Tibial nerve (tissue), 4 donors: ENCODE measurements around the gene CRIP2. TPM values are rescaled to one million over a fixed set of nuclear protein-coding genes. Genes with fewer than 3 reads are reported as not detected.

Experiments
- DNase-seq, 2 donors: peaks; one replicate each; pipeline ENCODE4 v3.0.0-alpha.2; 2019; ENCODE audit warnings: low spot score in 2 of 2
- H3K27ac ChIP-seq, 4 donors: fragments of 200-600 bp; sonication (generic) in 3 of 4; one replicate each; pipeline ENCODE4 v1.5.1; 2017 to 2019; ENCODE audit warnings: mild to moderate bottlenecking in 1 of 4
- H3K27me3 ChIP-seq, 2 donors: fragments of 200-600 bp; sonication (generic) in 1 of 2; one replicate each; pipeline versions ENCODE4 v1.5.1 to v1.6.0; 2017 to 2019
- H3K36me3 ChIP-seq, 3 donors: fragments of 200-600 bp; sonication (generic); one replicate each; pipeline ENCODE4 v1.5.1; 2018 to 2019
- H3K4me1 ChIP-seq, 4 donors: fragments of 200-600 bp; sonication (generic) in 3 of 4; one replicate each; pipeline ENCODE4 v1.5.1; 2017 to 2019
- H3K4me3 ChIP-seq, 4 donors: fragments of 200-600 bp; sonication (generic) in 3 of 4; one replicate each; pipeline ENCODE4 v1.5.1; 2017 to 2019; ENCODE audit warnings: mild to moderate bottlenecking in 1 of 4, moderate library complexity in 1 of 4
- H3K9me3 ChIP-seq, 4 donors: fragments of 200-600 bp; sonication (generic) in 3 of 4; one replicate each; pipeline ENCODE4 v1.5.1; 2017 to 2019
- EP300 ChIP-seq, 2 donors: sonication (generic); formaldehyde crosslinking; IDR thresholded peaks; one replicate each; pipeline ENCODE4 v1.6.1; 2017; ENCODE audit warnings: antibody characterized with exemption in 2 of 2, mild to moderate bottlenecking in 1 of 2
- POLR2A ChIP-seq, 2 donors: fragments of 450-650 bp; IDR thresholded peaks; one replicate each; pipeline ENCODE4 v1.6.1; 2017; ENCODE audit warnings: antibody characterized with exemption in 2 of 2, mild to moderate bottlenecking in 2 of 2, moderate library complexity in 2 of 2
- WGBS, 2 donors: methylation state at CpG; one replicate each; pipeline ENCODE4 v1.1.5; 2018; 5-methylcytosine and 5-hydroxymethylcytosine counted together
- total RNA-seq, 4 donors: library from RNA; depleted of rRNA; stranded (reverse); fragments of >200 nt; gene quantifications; one replicate each; pipeline ENCODE4 v1.1.0, GENCODE V29; 2016
- TF ChIP-seq, protein P1 (sequence below), 5 experiments: fragments of 200-600 bp in 3 of 5; fragments of 450-650 bp in 2 of 5; sonication (generic) in 3 of 5; IDR thresholded peaks; one replicate each; pipeline ENCODE4 v1.5.1; 2016 to 2019; ENCODE audit warnings: antibody characterized with exemption in 5 of 5, mild to moderate bottlenecking in 3 of 5, moderate library complexity in 2 of 5

CRIP2 gene, protein sequence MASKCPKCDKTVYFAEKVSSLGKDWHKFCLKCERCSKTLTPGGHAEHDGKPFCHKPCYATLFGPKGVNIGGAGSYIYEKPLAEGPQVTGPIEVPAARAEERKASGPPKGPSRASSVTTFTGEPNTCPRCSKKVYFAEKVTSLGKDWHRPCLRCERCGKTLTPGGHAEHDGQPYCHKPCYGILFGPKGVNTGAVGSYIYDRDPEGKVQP
- total RNA-seq = 100 to 1,000 TPM; 161 to 268 (median 208) TPM

DNA sequence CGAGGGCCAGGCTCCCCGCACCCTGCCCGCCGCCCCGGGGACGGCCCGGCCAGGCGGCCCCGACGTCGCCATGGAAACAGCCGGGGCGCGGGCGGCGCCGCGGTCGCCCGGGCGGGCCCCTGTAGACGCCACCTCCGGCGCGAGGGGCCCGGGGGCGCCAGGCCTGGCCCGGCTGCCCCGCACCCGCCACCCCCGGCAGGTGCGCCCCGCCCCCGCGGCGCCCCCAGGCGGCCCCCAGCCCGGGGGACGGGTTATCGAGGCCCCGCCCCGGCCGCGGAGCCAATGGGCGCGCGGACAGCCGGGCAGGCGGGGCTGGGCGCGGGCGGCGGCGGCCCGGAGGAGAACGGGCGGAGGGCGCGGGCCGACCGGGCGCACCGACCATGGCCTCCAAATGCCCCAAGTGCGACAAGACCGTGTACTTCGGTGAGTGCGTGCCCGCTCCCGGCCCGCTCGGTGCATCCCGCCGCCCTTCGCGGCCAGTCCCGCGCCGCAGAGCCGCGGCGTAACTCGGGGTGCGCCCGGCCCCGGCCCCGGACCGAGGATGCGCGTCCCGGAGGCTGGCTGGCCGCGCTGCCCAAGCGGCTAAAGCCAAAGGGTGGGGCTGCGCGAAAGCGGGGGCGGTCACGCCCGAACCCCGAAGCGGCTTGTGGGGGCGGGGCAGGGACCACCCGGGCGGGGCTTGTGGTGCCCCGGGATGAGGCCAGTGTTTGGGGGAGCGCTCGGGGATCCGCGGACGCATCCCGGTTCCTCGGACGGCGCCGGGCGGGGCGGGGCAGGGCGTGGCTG, at the start of gene CRIP2:
Gene CRIP2 (plus strand): TSS at position 339 of the 786 bp plus-strand sequence. CDS start 42 bp downstream, at position 381.
- Histone ChIP-seq H3K9me3 (no peaks in the 10 kb centered on the region), H3K27me3 (peaks cover 0 to 6% of the 10 kb centered on the region in 2 donors), H3K4me3 (peak within 1 kb of the TSS; percentile 51 to 89 (median 77)), H3K4me1 (peaks cover 0 to 83% (median 43%) of the 10 kb centered on the region in 4 donors), H3K27ac (peak within 1 kb of the TSS; percentile 89 to 96 (median 92)), H3K36me3 (peaks cover 0 to 37% (median 0%) of the 10 kb centered on the region in 3 donors)
- no peak for DNase-seq
- 0% methylated on average over 34 of the region's 118 CpGs; no CpG with 5 or more reads in 1 of the 2 donors for WGBS, 2 donors
- TF ChIP-seq, protein P1, sequence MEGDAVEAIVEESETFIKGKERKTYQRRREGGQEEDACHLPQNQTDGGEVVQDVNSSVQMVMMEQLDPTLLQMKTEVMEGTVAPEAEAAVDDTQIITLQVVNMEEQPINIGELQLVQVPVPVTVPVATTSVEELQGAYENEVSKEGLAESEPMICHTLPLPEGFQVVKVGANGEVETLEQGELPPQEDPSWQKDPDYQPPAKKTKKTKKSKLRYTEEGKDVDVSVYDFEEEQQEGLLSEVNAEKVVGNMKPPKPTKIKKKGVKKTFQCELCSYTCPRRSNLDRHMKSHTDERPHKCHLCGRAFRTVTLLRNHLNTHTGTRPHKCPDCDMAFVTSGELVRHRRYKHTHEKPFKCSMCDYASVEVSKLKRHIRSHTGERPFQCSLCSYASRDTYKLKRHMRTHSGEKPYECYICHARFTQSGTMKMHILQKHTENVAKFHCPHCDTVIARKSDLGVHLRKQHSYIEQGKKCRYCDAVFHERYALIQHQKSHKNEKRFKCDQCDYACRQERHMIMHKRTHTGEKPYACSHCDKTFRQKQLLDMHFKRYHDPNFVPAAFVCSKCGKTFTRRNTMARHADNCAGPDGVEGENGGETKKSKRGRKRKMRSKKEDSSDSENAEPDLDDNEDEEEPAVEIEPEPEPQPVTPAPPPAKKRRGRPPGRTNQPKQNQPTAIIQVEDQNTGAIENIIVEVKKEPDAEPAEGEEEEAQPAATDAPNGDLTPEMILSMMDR (IDR thresholded peaks at IDR 0.05) = no peak
- peak in 1 of 2 donors; percentile 56 for TF ChIP-seq POLR2A (IDR thresholded peaks at IDR 0.05)
- TF ChIP-seq EP300 (IDR thresholded peaks at IDR 0.05) = no peak

DNA sequence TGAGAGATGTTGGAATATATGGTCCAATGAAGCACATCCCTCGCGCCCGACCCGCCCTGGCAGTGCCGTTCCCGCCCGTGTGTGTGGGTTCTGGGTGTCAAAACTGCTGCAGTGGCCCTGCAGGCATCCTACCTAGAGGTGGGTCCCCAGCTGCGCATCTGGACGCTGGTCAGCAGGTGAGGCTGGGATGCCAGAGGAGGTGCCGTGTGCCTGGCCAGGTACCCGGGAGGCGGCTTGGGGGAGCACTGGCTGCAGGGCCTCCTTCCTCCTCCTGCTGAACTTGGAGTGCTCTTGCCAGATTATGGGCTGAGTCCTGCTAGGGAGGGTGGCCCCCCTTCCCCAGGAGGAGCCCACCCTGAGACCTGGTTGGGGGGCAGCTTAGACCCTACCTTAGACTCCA, 49.8 kb upstream of the CRIP2 start:
- Histone ChIP-seq H3K36me3 (peaks cover 0 to 35% (median 0%) of the 10 kb centered on the region in 3 donors), H3K4me1 (peaks cover 0 to 28% (median 22%) of the 10 kb centered on the region in 4 donors), H3K9me3 (peaks cover 0 to 7% (median 0%) of the 10 kb centered on the region in 4 donors), H3K27me3 (no peaks in the 10 kb centered on the region), H3K27ac (no peak overlapping the region), H3K4me3 (no peak overlapping the region)
- no peak for DNase-seq
- 95 to 96% methylated on average over 12 of the region's 12 CpGs for WGBS, 2 donors
- TF ChIP-seq EP300 (IDR thresholded peaks at IDR 0.05) (no peak), POLR2A (IDR thresholded peaks at IDR 0.05) (no peak)
- TF ChIP-seq, protein P1 (IDR thresholded peaks at IDR 0.05) = no peak

DNA sequence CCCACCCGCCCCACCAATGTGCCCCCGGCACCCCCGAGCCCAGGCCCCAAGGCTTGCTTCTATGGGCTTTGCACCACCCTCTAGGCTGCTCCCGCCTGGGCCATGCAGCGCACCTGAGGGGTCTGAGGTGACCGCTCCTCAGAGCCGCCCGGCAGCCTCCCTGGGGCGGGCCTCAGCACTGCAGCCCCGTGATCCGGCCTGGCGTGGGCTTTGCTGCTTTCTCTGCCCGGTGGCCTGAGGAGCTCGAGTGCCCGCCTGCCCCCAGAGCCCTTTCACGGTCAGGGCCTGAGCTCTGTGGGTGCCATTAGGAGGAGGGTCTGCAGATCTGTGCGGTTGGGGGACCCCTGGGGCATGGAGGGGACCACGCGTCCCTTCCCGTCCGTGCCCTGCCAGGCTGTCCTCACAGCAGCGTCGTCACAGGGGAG, 48.8 kb upstream of the CRIP2 start:
- 90 to 97% methylated on average over 8 to 10 of the region's 23 CpGs for WGBS, 2 donors
- Histone ChIP-seq H3K36me3 (peaks cover 0 to 35% (median 0%) of the 10 kb centered on the region in 3 donors), H3K27me3 (no peaks in the 10 kb centered on the region), H3K27ac (no peak overlapping the region), H3K4me3 (no peak overlapping the region), H3K9me3 (peaks cover 0 to 7% (median 0%) of the 10 kb centered on the region in 4 donors), H3K4me1 (peaks cover 0 to 32% (median 20%) of the 10 kb centered on the region in 4 donors)
- no peak for DNase-seq
- TF ChIP-seq POLR2A (IDR thresholded peaks at IDR 0.05) (no peak), EP300 (IDR thresholded peaks at IDR 0.05) (no peak)
- TF ChIP-seq, protein P1 (IDR thresholded peaks at IDR 0.05) = no peak

DNA sequence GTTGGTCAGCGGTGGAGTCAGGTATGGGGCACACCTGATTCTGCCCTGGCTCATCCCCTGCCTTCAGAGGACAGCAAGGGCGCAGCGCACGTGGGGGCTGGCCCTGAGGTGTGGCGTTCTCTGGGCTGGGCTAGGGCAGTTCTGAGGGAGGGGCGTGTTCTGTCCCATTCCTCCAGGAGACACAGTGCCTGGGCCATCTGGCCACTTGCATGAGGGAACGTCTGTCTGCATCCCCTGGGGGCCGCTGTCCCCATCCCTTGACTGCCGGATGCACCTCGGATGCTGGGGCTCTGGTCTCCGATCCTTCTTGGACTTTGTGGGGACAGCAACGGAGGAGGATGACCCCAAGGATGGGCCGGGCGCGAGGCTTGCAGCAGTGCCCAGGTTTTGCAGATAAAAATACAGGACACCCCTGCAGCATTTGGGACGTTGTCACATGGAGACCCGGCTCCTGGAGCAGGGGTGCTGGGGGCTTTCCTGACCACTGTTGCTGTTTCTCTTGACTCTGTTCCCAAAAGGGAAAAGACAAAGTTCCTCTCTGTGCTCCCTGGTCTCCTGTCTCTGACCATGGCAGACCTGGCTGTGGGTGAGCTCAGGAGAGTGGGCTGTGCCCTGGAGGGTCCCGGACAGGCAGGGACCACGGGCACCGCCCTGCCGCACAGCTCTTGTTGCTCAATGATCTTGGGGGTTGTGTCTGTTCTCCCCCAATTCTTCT, 48.0 kb upstream of the CRIP2 start:
- H3K4me3 ChIP-seq = no peak overlapping the region
- 94 to 95% methylated on average over 19 of the region's 21 CpGs for WGBS, 2 donors
- peaks cover 0 to 29% (median 12%) of the 10 kb centered on the region in 4 donors for H3K4me1 ChIP-seq
- no peak overlapping the region for H3K27ac ChIP-seq
- no peaks in the 10 kb centered on the region for H3K27me3 ChIP-seq
- H3K36me3 ChIP-seq = peaks cover 0 to 35% (median 0%) of the 10 kb centered on the region in 3 donors
- no peak for DNase-seq
- peaks cover 0 to 7% (median 0%) of the 10 kb centered on the region in 4 donors for H3K9me3 ChIP-seq
- TF ChIP-seq EP300 (IDR thresholded peaks at IDR 0.05) (no peak), POLR2A (IDR thresholded peaks at IDR 0.05) (no peak)
- TF ChIP-seq, protein P1 (IDR thresholded peaks at IDR 0.05) = no peak
